HepG2 (cell line): ENCODE data around the gene TK1. TPM values are rescaled to one million over a fixed set of nuclear protein-coding genes. Genes with fewer than 3 reads are reported as not detected.
A peak's percentile ranks its signal among the peaks of the same experiment; 100 is the strongest.

Source experiments
- CREBL2 ChIP-seq: sonication (generic); formaldehyde crosslinking; IDR thresholded peaks from 2 replicates; pipeline ENCODE4 v1.8.1; 2023; ENCODE audit warnings: missing genetic modification reagents, mild to moderate bottlenecking, borderline replicate concordance
- ELF3 ChIP-seq: IDR thresholded peaks from 2 replicates; pipeline ENCODE4 v1.6.1; 2016; ENCODE audit warnings: missing genetic modification reagents, missing compliant biosample characterization
- ETS1 ChIP-seq: sonication (generic); formaldehyde crosslinking; IDR thresholded peaks from 2 replicates; pipeline ENCODE4 v1.4.0; 2020; ENCODE audit warnings: missing genetic modification reagents
- FOXO1 ChIP-seq: sonication (generic); formaldehyde crosslinking; IDR thresholded peaks from 2 replicates; pipeline ENCODE4 v1.4.0; 2020; ENCODE audit warnings: missing genetic modification reagents
- HOXA5 ChIP-seq: sonication (generic); formaldehyde crosslinking; IDR thresholded peaks from 2 replicates; pipeline ENCODE4 v1.4.0; 2020; ENCODE audit warnings: missing genetic modification reagents
- MYPOP ChIP-seq: sonication (generic); formaldehyde crosslinking; IDR thresholded peaks from 2 replicates; pipeline ENCODE4 v1.8.1; 2023; ENCODE audit warnings: mild to moderate bottlenecking, moderate library complexity, missing genetic modification reagents
- NFKBIZ ChIP-seq: IDR thresholded peaks from 2 replicates; pipeline ENCODE4 v1.6.1; 2018; ENCODE audit warnings: missing genetic modification reagents, missing compliant biosample characterization
- NR2F2 ChIP-seq: IDR thresholded peaks from 2 replicates; pipeline ENCODE4 v1.6.1; 2012; ENCODE audit warnings: low read depth, inconsistent platforms, borderline replicate concordance
- PLSCR1 ChIP-seq: sonication (generic); formaldehyde crosslinking; IDR thresholded peaks from 2 replicates; pipeline ENCODE4 v1.5.0; 2020; ENCODE audit warnings: missing genetic modification reagents, mild to moderate bottlenecking, borderline replicate concordance
- PPARG ChIP-seq: conservative IDR thresholded peaks from 2 replicates; pipeline ENCODE4 v1.6.1; 2016; ENCODE audit warnings: missing biosample characterization, missing genetic modification reagents
- SMAD3 ChIP-seq: sonication (generic); formaldehyde crosslinking; IDR thresholded peaks from 2 replicates; pipeline ENCODE4 v1.4.0; 2020; ENCODE audit warnings: missing genetic modification reagents
- SNAPC5 ChIP-seq: sonication (generic); formaldehyde crosslinking; IDR thresholded peaks from 2 replicates; pipeline ENCODE4 v1.8.1; 2023; ENCODE audit warnings: mild to moderate bottlenecking, missing genetic modification reagents, borderline replicate concordance
- ZBTB26 ChIP-seq: IDR thresholded peaks from 2 replicates; pipeline ENCODE4 v1.6.1; 2016; ENCODE audit warnings: missing compliant biosample characterization, missing genetic modification reagents, borderline replicate concordance
- ZFX ChIP-seq: sonication (generic); formaldehyde crosslinking; IDR thresholded peaks from 2 replicates; pipeline ENCODE4 v1.4.0; 2020; ENCODE audit warnings: mild to moderate bottlenecking, low read depth, missing genetic modification reagents, moderate library complexity
- ZMAT3 ChIP-seq: sonication (generic); formaldehyde crosslinking; conservative IDR thresholded peaks from 2 replicates; pipeline ENCODE4 v1.7.0; 2021; ENCODE audit warnings: missing genetic modification reagents
- ZMAT5 ChIP-seq: sonication (generic); formaldehyde crosslinking; IDR thresholded peaks from 2 replicates; pipeline ENCODE4 v1.5.0; 2020; ENCODE audit warnings: mild to moderate bottlenecking, low read depth, missing genetic modification reagents, borderline replicate concordance
- ZNF121 ChIP-seq: sonication (generic); formaldehyde crosslinking; IDR thresholded peaks from 2 replicates; pipeline ENCODE4 v1.5.0; 2020; ENCODE audit warnings: mild to moderate bottlenecking, missing genetic modification reagents
- ZNF143 ChIP-seq: sonication (generic); formaldehyde crosslinking; IDR thresholded peaks from 2 replicates; pipeline ENCODE4 v1.4.0; 2020; ENCODE audit warnings: missing genetic modification reagents
- ZNF180 ChIP-seq: sonication (generic); formaldehyde crosslinking; IDR thresholded peaks from 2 replicates; pipeline ENCODE4 v1.4.0; 2020; ENCODE audit warnings: low read depth, missing genetic modification reagents, borderline replicate concordance
- ZNF260 ChIP-seq: sonication (generic); formaldehyde crosslinking; IDR thresholded peaks from 2 replicates; pipeline ENCODE4 v1.4.0; 2020; ENCODE audit warnings: missing genetic modification reagents, low read depth, mild to moderate bottlenecking, borderline replicate concordance
- ZNF331 ChIP-seq: sonication (generic); formaldehyde crosslinking; IDR thresholded peaks from 2 replicates; pipeline ENCODE4 v1.4.0; 2020; ENCODE audit warnings: missing genetic modification reagents
- ZNF441 ChIP-seq: sonication (generic); formaldehyde crosslinking; IDR thresholded peaks from 2 replicates; pipeline ENCODE4 v1.7.0; 2021; ENCODE audit warnings: missing genetic modification reagents, borderline replicate concordance
- ZNF747 ChIP-seq: sonication (generic); formaldehyde crosslinking; IDR thresholded peaks from 2 replicates; pipeline ENCODE4 v1.8.1; 2023; ENCODE audit warnings: missing genetic modification reagents, mild to moderate bottlenecking, borderline replicate concordance
- ZNF839 ChIP-seq: sonication (generic); formaldehyde crosslinking; IDR thresholded peaks from 2 replicates; pipeline ENCODE4 v1.4.0; 2020; ENCODE audit warnings: missing genetic modification reagents, mild to moderate bottlenecking, borderline replicate concordance
- polyA plus RNA-seq, 8 experiments: library from polyadenylated mRNA; depleted of rRNA in 3 of 8; stranded (reverse) in 7 of 8; unstranded in 1 of 8; fragments of >200 nt; fragmentation: Illumina TruSeq in 4 of 8; extraction: Trizol in 4 of 8; gene quantifications; 2 replicates each; pipeline versions ENCODE4 v1.2.1 to v1.2.3, GENCODE V29; 2011 to 2016; ENCODE audit warnings: low read depth in 4 of 8, missing spikeins in 1 of 8, mixed read lengths in 1 of 8; ENCODE audit not compliant: insufficient read depth in 1 of 8
- total RNA-seq, 5 experiments: library from RNA; depleted of rRNA; stranded (reverse); fragments of >200 nt; fragmentation: Illumina TruSeq; extraction: Trizol; gene quantifications; 2 replicates each; pipeline ENCODE4 v1.2.3, GENCODE V29; 2016; ENCODE audit warnings: low read depth in 1 of 5

Gene TK1
- total and polyA plus RNA-seq, 2 of the 13 experiments (the other 11 are each of a cell fraction or from before 2014, with no cell fraction given): 45.0 to 96.0 TPM

- TF ChIP-seq ZMAT3 (peak; percentile 89), NFKBIZ (CRISPR knock-in tag) (no peak), ZNF180 (CRISPR knock-in tag) (no peak), HOXA5 (CRISPR knock-in tag) (peak; percentile 40; the same call in 1 of the 2 replicates), SNAPC5 (peak; percentile 98), PLSCR1 (CRISPR knock-in tag) (no peak; the same call in 1 of the 2 replicates), ZNF121 (CRISPR knock-in tag) (peak; percentile 12; the same call in 1 of the 2 replicates), ZNF839 (no peak), FOXO1 (peak; percentile 70; the same call in 1 of the 2 replicates), ETS1 (CRISPR knock-in tag) (0 out of 2 replicates have a peak, but pooled peaks have one; percentile 9), ELF3 (peak; percentile 85), ZFX (peak; percentile 75), ZMAT5 (no peak), PPARG (CRISPR knock-in tag) (peak; percentile 53; the same call in 1 of the 2 replicates), NR2F2 (no peak; the same call in 1 of the 2 replicates), ZNF143 (CRISPR knock-in tag) (peak; percentile 15; the same call in 1 of the 2 replicates), ZNF441 (peak; percentile 76), SMAD3 (CRISPR knock-in tag) (no peak), CREBL2 (CRISPR knock-in tag) (no peak), MYPOP (CRISPR knock-in tag) (peak; percentile 97), ZNF747 (CRISPR knock-in tag) (peak; percentile 69; the same call in 1 of the 2 replicates), ZBTB26 (peak; percentile 15; the same call in 1 of the 2 replicates), ZNF331 (peak; percentile 90), ZNF260 (CRISPR knock-in tag) (no peak)
Measured at GRCh38 chr17:78186692-78187595, at the start of gene TK1, which contains the start of gene AFMID (continued).
